Measurements from ENCODE around the gene VCPKMT.

The VCPKMT gene

DNA sequence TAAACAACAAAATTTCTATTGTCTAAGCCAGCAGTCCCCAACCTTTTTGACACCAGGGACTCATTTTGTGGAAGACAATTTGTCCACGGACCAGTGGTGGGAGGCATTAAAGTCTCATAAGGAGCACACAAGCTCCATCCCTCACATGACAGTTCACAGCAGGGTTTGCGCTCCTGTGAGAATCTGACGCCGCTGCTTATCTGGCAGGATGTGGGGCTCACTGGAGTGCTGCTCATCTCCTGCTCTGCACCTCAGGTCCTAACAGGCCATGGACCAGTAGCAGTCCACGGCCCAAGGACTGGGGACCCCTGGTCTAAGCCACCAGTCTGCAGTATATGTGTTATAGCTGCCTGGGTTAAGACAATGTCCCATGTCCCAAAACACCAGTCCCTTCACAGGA, 27.2 kb downstream of the VCPKMT start:
- Histone ChIP-seq H3K27ac (ENCODE audit: poor library complexity, severe bottlenecking) (no peak overlapping the region), H3K9me3 (ENCODE audit: severe bottlenecking) (no peaks in the 10 kb centered on the region), H3K4me1 (ENCODE audit: insufficient read depth, poor library complexity, severe bottlenecking) (no peaks in the 10 kb centered on the region), H3K27me3 (ENCODE audit: insufficient read depth, poor library complexity, severe bottlenecking) (no peaks in the 10 kb centered on the region), H3K36me3 (ENCODE audit: low read depth) (no peaks in the 10 kb centered on the region), H3K4me3 (ENCODE audit: severe bottlenecking) (no peak overlapping the region)
- DNase-seq (ENCODE audit: low spot score) (no peak), ATAC-seq (ENCODE audit: low read depth) (no peak)
- TF ChIP-seq, protein P1, sequence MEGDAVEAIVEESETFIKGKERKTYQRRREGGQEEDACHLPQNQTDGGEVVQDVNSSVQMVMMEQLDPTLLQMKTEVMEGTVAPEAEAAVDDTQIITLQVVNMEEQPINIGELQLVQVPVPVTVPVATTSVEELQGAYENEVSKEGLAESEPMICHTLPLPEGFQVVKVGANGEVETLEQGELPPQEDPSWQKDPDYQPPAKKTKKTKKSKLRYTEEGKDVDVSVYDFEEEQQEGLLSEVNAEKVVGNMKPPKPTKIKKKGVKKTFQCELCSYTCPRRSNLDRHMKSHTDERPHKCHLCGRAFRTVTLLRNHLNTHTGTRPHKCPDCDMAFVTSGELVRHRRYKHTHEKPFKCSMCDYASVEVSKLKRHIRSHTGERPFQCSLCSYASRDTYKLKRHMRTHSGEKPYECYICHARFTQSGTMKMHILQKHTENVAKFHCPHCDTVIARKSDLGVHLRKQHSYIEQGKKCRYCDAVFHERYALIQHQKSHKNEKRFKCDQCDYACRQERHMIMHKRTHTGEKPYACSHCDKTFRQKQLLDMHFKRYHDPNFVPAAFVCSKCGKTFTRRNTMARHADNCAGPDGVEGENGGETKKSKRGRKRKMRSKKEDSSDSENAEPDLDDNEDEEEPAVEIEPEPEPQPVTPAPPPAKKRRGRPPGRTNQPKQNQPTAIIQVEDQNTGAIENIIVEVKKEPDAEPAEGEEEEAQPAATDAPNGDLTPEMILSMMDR (IDR thresholded peaks at IDR 0.05; ENCODE audit: poor library complexity, severe bottlenecking), result no peak

DNA sequence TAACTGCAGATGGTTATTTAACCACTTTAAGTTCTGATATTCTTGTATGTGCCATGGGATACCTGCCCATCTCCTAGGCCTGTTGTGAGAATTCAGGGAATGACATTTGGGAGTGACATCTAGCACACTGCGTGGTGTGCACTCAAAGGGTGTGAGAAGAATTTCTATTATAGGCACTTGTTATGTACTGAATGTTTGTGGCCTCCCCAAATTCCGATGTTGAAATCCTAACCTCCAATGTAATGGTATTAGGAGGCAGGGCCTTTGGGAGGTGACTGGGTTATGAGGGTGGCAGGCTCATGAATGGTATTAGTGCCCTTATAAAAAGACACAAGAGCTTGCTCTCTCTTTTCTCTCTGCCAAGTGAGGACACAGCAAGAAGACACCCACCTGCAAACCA, 27.6 kb downstream of the VCPKMT start:
- TF ChIP-seq, protein P1 (IDR thresholded peaks at IDR 0.05; ENCODE audit: poor library complexity, severe bottlenecking), result no peak
- Histone ChIP-seq H3K9me3 (ENCODE audit: severe bottlenecking) (no peaks in the 10 kb centered on the region), H3K27me3 (ENCODE audit: insufficient read depth, poor library complexity, severe bottlenecking) (no peaks in the 10 kb centered on the region), H3K36me3 (ENCODE audit: low read depth) (no peaks in the 10 kb centered on the region), H3K4me3 (ENCODE audit: severe bottlenecking) (no peak overlapping the region), H3K4me1 (ENCODE audit: insufficient read depth, poor library complexity, severe bottlenecking) (no peaks in the 10 kb centered on the region), H3K27ac (ENCODE audit: poor library complexity, severe bottlenecking) (no peak overlapping the region)
- ATAC-seq (ENCODE audit: low read depth), result no peak
- no peak for DNase-seq (ENCODE audit: low spot score)

DNA sequence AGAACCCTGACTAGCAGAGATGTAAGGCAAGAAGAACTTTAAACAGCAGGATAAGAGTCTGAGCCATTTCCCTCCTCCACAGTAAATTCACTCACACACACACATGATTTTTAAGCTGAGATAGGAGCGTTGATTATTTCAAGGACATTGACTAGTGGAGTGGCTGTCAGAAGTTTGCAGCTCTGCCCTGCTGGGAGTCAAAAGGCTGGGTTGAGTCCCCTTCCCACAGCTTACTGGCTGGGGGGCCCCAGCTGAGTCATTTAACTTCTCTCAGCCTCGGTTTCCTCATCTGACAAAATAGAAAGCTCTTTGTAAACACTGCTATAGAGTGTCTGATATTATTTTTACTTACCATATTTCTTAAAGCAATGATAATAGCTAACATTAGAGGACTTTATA, 28.3 kb downstream of the VCPKMT start:
- Histone ChIP-seq H3K4me1 (ENCODE audit: insufficient read depth, poor library complexity, severe bottlenecking) (no peaks in the 10 kb centered on the region), H3K4me3 (ENCODE audit: severe bottlenecking) (no peak overlapping the region), H3K27me3 (ENCODE audit: insufficient read depth, poor library complexity, severe bottlenecking) (no peaks in the 10 kb centered on the region), H3K27ac (ENCODE audit: poor library complexity, severe bottlenecking) (no peak overlapping the region), H3K36me3 (ENCODE audit: low read depth) (no peaks in the 10 kb centered on the region), H3K9me3 (ENCODE audit: severe bottlenecking) (no peaks in the 10 kb centered on the region)
- ATAC-seq (ENCODE audit: low read depth) (no peak), DNase-seq (ENCODE audit: low spot score) (no peak)
- TF ChIP-seq, protein P1 (IDR thresholded peaks at IDR 0.05; ENCODE audit: poor library complexity, severe bottlenecking), result no peak

DNA sequence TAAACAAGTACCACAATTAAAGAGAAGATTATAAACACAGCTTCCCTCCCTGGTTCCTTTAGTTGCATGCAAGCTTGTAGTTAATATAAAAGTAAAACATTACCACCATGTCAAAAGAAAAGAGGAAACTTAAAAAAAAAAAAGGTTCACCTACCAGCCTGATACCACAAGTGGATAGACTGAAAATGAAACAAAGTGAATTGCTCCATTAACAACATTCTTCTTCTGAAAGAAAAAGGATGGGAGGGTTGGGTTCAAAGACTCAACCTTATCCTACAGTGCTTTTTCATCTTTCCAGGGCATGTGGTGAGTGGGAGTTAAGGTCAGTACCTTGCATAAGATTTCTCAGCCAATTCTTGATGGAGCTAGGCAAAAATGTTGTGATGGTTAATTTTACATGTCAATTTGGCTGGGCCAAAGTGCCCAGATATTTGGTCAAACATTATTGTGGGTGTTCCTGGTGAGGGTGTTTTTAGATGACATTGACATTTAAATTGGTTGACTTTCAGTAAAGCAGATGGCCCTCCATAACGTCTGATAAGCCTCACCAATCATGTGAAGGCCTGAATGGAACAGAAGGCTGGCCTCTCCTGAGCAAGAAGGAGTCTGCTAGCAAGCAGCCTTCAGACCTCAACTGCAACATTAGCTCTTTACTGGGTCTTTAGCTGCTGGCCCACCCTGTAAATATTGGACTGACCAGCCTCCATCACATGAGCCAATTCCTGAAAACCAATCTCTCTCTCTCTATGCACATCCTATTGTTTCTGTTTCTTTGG, 28.8 kb downstream of the VCPKMT start:
- Histone ChIP-seq H3K4me3 (ENCODE audit: severe bottlenecking) (no peak overlapping the region), H3K36me3 (ENCODE audit: low read depth) (no peaks in the 10 kb centered on the region), H3K4me1 (ENCODE audit: insufficient read depth, poor library complexity, severe bottlenecking) (no peaks in the 10 kb centered on the region), H3K27ac (ENCODE audit: poor library complexity, severe bottlenecking) (no peak overlapping the region), H3K27me3 (ENCODE audit: insufficient read depth, poor library complexity, severe bottlenecking) (no peaks in the 10 kb centered on the region), H3K9me3 (ENCODE audit: severe bottlenecking) (no peaks in the 10 kb centered on the region)
- DNase-seq (ENCODE audit: low spot score) (no peak), ATAC-seq (ENCODE audit: low read depth) (no peak)
- TF ChIP-seq, protein P1 (IDR thresholded peaks at IDR 0.05; ENCODE audit: poor library complexity, severe bottlenecking), result no peak

DNA sequence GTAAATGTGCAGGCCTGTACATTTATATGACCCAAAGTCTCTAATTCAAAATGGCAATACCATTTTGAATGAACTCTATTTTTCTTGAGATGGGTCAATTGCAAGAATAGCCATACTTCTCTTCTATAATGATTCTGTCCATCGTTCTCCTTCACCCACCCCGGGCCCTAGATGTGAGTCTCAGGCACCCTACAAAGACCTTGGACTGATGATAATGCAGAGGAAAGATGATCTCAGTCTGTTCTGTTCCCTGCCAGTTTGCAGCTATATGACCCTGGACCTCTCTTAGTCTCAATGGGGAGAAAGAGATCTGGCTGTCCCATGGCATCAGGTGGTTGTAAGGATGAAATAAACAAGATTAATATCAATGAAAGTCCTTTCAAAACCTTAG, 30.1 kb downstream of the VCPKMT start:
- no peaks in the 10 kb centered on the region for H3K27me3 ChIP-seq (ENCODE audit: insufficient read depth, poor library complexity, severe bottlenecking)
- peaks cover 12% of the 10 kb centered on the region for H3K4me1 ChIP-seq (ENCODE audit: insufficient read depth, poor library complexity, severe bottlenecking)
- H3K4me3 ChIP-seq (ENCODE audit: severe bottlenecking), result no peak overlapping the region
- DNase-seq (ENCODE audit: low spot score), result no peak
- TF ChIP-seq, protein P1 (IDR thresholded peaks at IDR 0.05; ENCODE audit: poor library complexity, severe bottlenecking), result no peak
- H3K36me3 ChIP-seq (ENCODE audit: low read depth), result no peaks in the 10 kb centered on the region
- no peaks in the 10 kb centered on the region for H3K9me3 ChIP-seq (ENCODE audit: severe bottlenecking)
- no peak for ATAC-seq (ENCODE audit: low read depth)
- H3K27ac ChIP-seq (ENCODE audit: poor library complexity, severe bottlenecking), result no peak overlapping the region

Measured in RWPE2 (cell line).